Measurements from ENCODE around the gene DHDH. TPM values are rescaled to one million over a fixed set of nuclear protein-coding genes. Genes with fewer than 3 reads are reported as not detected.

DHDH gene
- total and polyA plus RNA-seq, 2 of the 13 experiments (the other 11 are each of a cell fraction or from before 2014, with no cell fraction given) = 0.13 to 0.91 TPM

DNA sequence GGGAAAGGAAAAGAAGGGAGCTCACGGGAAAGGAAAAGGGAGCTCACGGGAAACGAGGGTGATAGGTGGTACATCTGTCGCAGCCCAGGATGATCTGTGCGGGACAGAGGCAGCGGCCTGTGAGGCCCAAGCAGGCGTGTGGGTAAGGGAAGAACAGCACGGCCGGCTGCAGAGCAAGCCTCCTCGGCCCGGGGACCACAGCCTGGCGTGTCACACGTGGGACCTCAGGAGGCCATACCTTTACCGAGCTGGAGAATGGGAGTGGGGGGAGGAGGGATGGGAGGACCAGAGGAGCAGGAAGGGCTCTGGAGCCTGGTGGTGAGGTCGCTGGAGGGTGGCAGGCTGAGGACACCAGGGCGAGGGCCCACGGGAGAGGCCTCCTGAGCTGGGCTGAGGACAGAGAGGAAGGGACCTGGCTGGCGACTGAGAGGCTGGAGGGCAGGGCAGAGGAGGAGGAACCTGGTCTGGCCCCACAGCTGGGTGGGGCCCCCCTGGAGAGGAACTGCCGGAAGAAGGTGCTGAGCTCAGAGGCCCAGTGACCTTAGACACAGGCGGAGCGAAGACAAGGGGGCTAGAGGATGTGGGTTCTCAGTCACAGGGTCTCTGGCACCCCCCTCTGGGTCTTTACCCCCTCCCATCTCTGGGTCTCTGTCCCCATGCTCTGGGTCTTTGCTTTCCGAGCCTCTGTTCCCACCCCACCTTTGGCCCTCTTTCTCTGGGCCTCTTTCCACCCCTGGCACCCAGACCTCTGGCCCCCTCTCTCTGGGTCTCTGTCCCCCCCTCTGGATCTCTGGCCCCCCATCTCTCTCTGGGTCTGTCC is 28.7 kb downstream of the DHDH start (continued):
- peak; percentile 93 for TF ChIP-seq MED1 (CRISPR knock-in tag; IDR thresholded peaks at IDR 0.05)
- TF ChIP-seq, protein P1, sequence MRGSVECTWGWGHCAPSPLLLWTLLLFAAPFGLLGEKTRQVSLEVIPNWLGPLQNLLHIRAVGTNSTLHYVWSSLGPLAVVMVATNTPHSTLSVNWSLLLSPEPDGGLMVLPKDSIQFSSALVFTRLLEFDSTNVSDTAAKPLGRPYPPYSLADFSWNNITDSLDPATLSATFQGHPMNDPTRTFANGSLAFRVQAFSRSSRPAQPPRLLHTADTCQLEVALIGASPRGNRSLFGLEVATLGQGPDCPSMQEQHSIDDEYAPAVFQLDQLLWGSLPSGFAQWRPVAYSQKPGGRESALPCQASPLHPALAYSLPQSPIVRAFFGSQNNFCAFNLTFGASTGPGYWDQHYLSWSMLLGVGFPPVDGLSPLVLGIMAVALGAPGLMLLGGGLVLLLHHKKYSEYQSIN (CRISPR knock-in tag; IDR thresholded peaks at IDR 0.05; ENCODE audit: borderline replicate concordance) = no peak
- TF ChIP-seq, protein P2, sequence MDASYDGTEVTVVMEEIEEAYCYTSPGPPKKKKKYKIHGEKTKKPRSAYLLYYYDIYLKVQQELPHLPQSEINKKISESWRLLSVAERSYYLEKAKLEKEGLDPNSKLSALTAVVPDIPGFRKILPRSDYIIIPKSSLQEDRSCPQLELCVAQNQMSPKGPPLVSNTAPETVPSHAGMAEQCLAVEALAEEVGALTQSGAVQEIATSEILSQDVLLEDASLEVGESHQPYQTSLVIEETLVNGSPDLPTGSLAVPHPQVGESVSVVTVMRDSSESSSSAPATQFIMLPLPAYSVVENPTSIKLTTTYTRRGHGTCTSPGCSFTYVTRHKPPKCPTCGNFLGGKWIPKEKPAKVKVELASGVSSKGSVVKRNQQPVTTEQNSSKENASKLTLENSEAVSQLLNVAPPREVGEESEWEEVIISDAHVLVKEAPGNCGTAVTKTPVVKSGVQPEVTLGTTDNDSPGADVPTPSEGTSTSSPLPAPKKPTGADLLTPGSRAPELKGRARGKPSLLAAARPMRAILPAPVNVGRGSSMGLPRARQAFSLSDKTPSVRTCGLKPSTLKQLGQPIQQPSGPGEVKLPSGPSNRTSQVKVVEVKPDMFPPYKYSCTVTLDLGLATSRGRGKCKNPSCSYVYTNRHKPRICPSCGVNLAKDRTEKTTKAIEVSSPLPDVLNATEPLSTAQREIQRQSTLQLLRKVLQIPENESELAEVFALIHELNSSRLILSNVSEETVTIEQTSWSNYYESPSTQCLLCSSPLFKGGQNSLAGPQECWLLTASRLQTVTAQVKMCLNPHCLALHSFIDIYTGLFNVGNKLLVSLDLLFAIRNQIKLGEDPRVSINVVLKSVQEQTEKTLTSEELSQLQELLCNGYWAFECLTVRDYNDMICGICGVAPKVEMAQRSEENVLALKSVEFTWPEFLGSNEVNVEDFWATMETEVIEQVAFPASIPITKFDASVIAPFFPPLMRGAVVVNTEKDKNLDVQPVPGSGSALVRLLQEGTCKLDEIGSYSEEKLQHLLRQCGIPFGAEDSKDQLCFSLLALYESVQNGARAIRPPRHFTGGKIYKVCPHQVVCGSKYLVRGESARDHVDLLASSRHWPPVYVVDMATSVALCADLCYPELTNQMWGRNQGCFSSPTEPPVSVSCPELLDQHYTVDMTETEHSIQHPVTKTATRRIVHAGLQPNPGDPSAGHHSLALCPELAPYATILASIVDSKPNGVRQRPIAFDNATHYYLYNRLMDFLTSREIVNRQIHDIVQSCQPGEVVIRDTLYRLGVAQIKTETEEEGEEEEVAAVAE (CRISPR knock-in tag; IDR thresholded peaks at IDR 0.05; ENCODE audit: borderline replicate concordance) = peak; percentile 54; the same call in 1 of the 2 replicates
- TF ChIP-seq, protein P3, sequence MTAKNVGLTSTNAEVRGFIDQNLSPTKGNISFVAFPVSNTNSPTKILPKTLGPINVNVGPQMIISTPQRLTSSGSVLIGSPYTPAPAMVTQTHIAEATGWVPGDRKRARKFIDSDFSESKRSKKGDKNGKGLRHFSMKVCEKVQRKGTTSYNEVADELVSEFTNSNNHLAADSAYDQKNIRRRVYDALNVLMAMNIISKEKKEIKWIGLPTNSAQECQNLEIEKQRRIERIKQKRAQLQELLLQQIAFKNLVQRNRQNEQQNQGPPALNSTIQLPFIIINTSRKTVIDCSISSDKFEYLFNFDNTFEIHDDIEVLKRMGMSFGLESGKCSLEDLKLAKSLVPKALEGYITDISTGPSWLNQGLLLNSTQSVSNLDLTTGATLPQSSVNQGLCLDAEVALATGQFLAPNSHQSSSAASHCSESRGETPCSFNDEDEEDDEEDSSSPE (CRISPR knock-in tag; IDR thresholded peaks at IDR 0.05) = peak; percentile 49; the same call in 1 of the 2 replicates
- no peak; the same call in 1 of the 2 replicates for TF ChIP-seq TARDBP (CRISPR knock-in tag; IDR thresholded peaks at IDR 0.05)
- TF ChIP-seq GFI1 (CRISPR knock-in tag; IDR thresholded peaks at IDR 0.05; ENCODE audit: borderline replicate concordance) = peak; percentile 55; the same call in 1 of the 2 replicates
- TF ChIP-seq SMYD3 (CRISPR knock-in tag; IDR thresholded peaks at IDR 0.05) = peak; percentile 70; the same call in 1 of the 2 replicates
- TF ChIP-seq POLR2AphosphoS2 (IDR thresholded peaks at IDR 0.05; ENCODE audit: low read depth, low read length) = no peak; the same call in 1 of the 2 replicates
- TF ChIP-seq, protein P4, sequence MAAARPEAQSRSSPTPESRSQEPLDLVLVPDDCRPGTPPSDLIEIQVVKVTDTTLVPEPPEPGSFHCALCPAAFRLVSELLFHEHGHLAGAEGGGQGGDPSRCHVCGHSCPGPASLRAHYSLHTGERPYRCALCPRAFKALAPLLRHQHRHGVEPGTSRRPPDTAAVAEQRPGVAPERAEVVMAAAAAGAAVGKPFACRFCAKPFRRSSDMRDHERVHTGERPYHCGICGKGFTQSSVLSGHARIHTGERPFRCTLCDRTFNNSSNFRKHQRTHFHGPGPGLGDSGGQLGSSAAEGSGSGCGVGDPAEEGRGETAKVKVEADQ (CRISPR knock-in tag; IDR thresholded peaks at IDR 0.05; ENCODE audit: borderline replicate concordance) = no peak; the same call in none of the 2 replicates
- TF ChIP-seq, protein P5, sequence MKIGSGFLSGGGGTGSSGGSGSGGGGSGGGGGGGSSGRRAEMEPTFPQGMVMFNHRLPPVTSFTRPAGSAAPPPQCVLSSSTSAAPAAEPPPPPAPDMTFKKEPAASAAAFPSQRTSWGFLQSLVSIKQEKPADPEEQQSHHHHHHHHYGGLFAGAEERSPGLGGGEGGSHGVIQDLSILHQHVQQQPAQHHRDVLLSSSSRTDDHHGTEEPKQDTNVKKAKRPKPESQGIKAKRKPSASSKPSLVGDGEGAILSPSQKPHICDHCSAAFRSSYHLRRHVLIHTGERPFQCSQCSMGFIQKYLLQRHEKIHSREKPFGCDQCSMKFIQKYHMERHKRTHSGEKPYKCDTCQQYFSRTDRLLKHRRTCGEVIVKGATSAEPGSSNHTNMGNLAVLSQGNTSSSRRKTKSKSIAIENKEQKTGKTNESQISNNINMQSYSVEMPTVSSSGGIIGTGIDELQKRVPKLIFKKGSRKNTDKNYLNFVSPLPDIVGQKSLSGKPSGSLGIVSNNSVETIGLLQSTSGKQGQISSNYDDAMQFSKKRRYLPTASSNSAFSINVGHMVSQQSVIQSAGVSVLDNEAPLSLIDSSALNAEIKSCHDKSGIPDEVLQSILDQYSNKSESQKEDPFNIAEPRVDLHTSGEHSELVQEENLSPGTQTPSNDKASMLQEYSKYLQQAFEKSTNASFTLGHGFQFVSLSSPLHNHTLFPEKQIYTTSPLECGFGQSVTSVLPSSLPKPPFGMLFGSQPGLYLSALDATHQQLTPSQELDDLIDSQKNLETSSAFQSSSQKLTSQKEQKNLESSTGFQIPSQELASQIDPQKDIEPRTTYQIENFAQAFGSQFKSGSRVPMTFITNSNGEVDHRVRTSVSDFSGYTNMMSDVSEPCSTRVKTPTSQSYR (CRISPR knock-in tag; IDR thresholded peaks at IDR 0.05; ENCODE audit: borderline replicate concordance) = peak; percentile 30; the same call in 1 of the 2 replicates
- 0 out of 2 replicates have a peak, but pooled peaks have one; percentile 40 for TF ChIP-seq NFKBIZ (CRISPR knock-in tag; IDR thresholded peaks at IDR 0.05)
- TF ChIP-seq ZNF678 (CRISPR knock-in tag; IDR thresholded peaks at IDR 0.05) = no peak
- TF ChIP-seq DNMT1 (CRISPR knock-in tag; IDR thresholded peaks at IDR 0.05) = peak; percentile 77; the same call in 1 of the 2 replicates
- no peak for TF ChIP-seq TCF12 (IDR thresholded peaks at IDR 0.05)
- no peak; the same call in 1 of the 2 replicates for TF ChIP-seq TCF12 (CRISPR knock-in tag; IDR thresholded peaks at IDR 0.05)
- TF ChIP-seq TBP (CRISPR knock-in tag; IDR thresholded peaks at IDR 0.05) = no peak
- no peak for TF ChIP-seq ZNF251 (CRISPR knock-in tag; IDR thresholded peaks at IDR 0.05)
- no peak for TF ChIP-seq ZNF329 (CRISPR knock-in tag; IDR thresholded peaks at IDR 0.05; ENCODE audit: low read depth)
